Common myeloid progenitor, CD34-positive (primary cell): ENCODE measurements around the gene USP22.

Experiments used
- CTCF ChIA-PET: fragments of 350-600 bp; sonication (Branson Sonifier 250); formaldehyde crosslinking; loops from one replicate; lab custom pipeline; 2021; ENCODE audit warnings: antibody characterized with exemption; lab: Charles Lee
- POLR2A ChIA-PET: fragments of 350-600 bp; sonication (Branson Sonifier 250); formaldehyde crosslinking; loops from one replicate; lab custom pipeline; 2021; ENCODE audit warnings: antibody characterized with exemption; lab: Charles Lee
- DNase-seq, 3 donors: peaks; one replicate each; pipeline versions ENCODE4 v3.0.0 to v3.0.0-alpha.2; 2013
- H3K27ac ChIP-seq, 2 experiments: 1 replicate in 1 of 2; 2 replicates in 1 of 2; pipeline ENCODE4 v1.7.0; 2013; ENCODE audit warnings: inconsistent platforms in 2 of 2, low read length in 2 of 2, mild to moderate bottlenecking in 2 of 2, low read depth in 1 of 2, moderate library complexity in 1 of 2; ENCODE audit not compliant: severe bottlenecking in 2 of 2, insufficient read depth in 1 of 2, poor library complexity in 1 of 2
- H3K27me3 ChIP-seq, 5 experiments: replicated peaks in 2 of 5; 1 replicate in 3 of 5; 2 replicates in 2 of 5; pipeline versions ENCODE4 v1.6.1 to v1.7.0; 2013; ENCODE audit warnings: low read length in 4 of 5, mild to moderate bottlenecking in 2 of 5, moderate library complexity in 2 of 5, inconsistent platforms in 1 of 5; ENCODE audit not compliant: insufficient read depth in 5 of 5, control insufficient read depth in 4 of 5
- H3K36me3 ChIP-seq, 4 experiments: 1 replicate in 2 of 4; 2 replicates in 2 of 4; pipeline versions ENCODE4 v1.6.1 to v1.7.0; 2013; ENCODE audit warnings: low read length in 3 of 4, control low read depth in 1 of 4, mild to moderate bottlenecking in 1 of 4; ENCODE audit not compliant: control insufficient read depth in 4 of 4, insufficient read depth in 4 of 4
- H3K4me1 ChIP-seq, 4 experiments: 1 replicate in 3 of 4; 2 replicates in 1 of 4; pipeline versions ENCODE4 v1.6.1 to v1.7.1; 2013; ENCODE audit warnings: low read length in 3 of 4, mild to moderate bottlenecking in 3 of 4, control low read depth in 1 of 4, inconsistent platforms in 1 of 4, moderate library complexity in 1 of 4; ENCODE audit not compliant: control insufficient read depth in 4 of 4, insufficient read depth in 4 of 4; ENCODE audit errors: control extremely low read depth in 1 of 4
- H3K4me3 ChIP-seq, 7 experiments: 1 replicate in 4 of 7; 2 replicates in 3 of 7; pipeline versions ENCODE4 v1.5.1 to v1.7.0; 2013; ENCODE audit warnings: mild to moderate bottlenecking in 7 of 7, low read length in 6 of 7, moderate library complexity in 6 of 7, inconsistent platforms in 2 of 7, low read depth in 2 of 7, control low read depth in 1 of 7; ENCODE audit not compliant: insufficient read depth in 4 of 7, control insufficient read depth in 1 of 7; ENCODE audit errors: extremely low read depth in 1 of 7
- H3K9me3 ChIP-seq, 5 experiments: 1 replicate in 4 of 5; 2 replicates in 1 of 5; pipeline versions ENCODE4 v1.6.1 to v1.7.1; 2013; ENCODE audit warnings: low read length in 4 of 5, mild to moderate bottlenecking in 2 of 5, inconsistent platforms in 1 of 5, low read depth in 1 of 5, moderate library complexity in 1 of 5; ENCODE audit not compliant: control insufficient read depth in 4 of 5, insufficient read depth in 2 of 5; ENCODE audit errors: control extremely low read depth in 1 of 5
- WGBS: methylation state at CpG from one replicate; pipeline ENCODE4 v1.1.5; 2013; ENCODE audit not compliant: insufficient coverage; 5-methylcytosine and 5-hydroxymethylcytosine counted together

USP22 gene

DNA sequence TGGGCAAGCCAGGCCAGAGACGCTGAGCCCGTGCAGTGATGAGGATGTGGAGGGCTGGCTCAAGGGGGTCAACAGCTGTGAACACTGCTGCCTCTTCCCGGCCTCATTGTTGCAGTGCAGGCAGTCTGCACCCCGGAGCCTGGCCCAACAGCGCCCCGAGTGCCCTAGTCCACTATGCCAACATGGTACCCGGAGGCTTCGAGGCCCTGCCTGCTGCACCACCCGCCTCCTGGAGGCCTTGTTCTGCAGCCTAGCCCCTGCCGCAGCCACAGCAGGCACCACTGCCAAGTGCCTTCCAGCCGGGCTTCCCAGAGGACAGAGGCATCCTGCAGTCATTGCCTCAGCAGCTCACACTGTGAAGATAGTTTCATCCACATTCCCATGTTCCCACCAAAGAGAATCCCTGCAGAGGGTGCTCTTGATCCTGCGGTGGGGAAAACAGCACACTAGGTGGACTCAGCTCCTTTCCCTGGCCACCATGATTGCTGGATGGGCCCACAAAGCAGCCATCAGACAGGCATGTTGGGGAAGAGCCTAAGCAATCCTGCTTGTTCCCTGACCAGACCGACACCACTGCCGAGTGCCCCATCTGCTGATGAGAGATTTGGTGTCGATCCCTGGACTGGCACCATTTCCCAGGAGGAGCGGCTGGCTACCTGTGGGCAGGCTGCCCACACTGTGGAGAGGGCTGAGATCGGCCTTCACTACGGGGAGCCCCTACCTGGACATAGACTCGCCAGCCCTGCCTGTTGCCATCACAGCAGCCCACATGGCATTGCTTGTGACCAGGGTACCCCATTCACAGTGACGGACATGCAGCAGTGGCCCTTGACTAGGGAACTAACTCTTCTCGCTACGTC is 44.9 kb downstream of the USP22 start:
- POLR2A ChIA-PET: no interaction called here
- WGBS: 96% methylated on average over 13 of the region's 22 CpGs
- Histone ChIP-seq H3K4me3 (no peak overlapping the region), H3K27me3 (no peaks in the 10 kb centered on the region), H3K9me3 (no peaks in the 10 kb centered on the region), H3K36me3 (peaks cover 0 to 43% (median 28%) of the 10 kb centered on the region in 4 experiments), H3K4me1 (no peaks in the 10 kb centered on the region), H3K27ac (no peak overlapping the region)
- CTCF ChIA-PET: interaction anchor here (0.7 kb wide), 1 partner anchor 13 kb away, joined by 3 read pairs; no protein-coding TSS in a partner anchor
- DNase-seq: no peak

DNA sequence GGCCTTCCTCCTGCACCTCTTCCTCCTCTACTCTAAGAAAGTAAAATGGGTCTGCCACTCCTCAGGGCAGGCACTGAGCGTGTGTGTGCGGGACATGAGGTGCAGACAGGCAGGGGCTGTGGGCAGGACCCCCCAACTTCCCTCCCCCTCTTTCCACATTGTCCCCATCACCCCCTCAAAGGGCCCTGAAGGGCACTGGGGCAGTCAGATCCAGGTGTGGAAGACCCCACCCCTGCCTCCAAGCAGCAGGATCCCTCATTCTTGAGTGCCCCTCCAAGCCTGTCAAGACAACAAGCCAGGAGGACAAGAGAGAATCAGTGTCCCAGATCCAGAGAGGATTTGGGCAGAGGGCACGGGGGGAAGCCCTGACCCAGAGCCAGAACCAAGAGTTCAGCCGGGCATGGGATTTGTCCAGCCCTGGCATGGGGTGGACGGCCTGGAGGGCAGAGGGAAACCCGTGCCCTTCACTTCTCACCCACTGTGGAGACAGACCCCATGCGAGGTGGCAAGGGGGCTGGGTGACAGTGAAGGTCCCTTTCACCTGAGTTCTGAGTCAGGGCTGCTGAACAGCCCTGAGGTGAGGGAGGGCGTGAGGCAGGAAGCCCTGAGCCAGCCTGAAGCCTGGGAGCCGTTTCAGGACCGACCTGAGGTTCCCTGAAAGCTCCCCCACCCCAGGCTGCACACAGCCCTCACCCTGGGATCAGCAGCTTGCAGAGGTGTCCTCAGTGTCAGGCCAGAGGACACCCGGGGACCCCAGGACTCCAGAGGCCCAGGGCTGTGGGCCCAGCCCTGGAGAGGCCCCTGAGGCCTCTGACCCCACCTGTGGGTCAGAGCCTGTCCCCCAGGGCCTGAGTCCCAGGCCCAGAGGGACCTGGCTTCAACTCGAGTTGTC is 45.8 kb downstream of the USP22 start:
- POLR2A ChIA-PET: no interaction called here

DNA sequence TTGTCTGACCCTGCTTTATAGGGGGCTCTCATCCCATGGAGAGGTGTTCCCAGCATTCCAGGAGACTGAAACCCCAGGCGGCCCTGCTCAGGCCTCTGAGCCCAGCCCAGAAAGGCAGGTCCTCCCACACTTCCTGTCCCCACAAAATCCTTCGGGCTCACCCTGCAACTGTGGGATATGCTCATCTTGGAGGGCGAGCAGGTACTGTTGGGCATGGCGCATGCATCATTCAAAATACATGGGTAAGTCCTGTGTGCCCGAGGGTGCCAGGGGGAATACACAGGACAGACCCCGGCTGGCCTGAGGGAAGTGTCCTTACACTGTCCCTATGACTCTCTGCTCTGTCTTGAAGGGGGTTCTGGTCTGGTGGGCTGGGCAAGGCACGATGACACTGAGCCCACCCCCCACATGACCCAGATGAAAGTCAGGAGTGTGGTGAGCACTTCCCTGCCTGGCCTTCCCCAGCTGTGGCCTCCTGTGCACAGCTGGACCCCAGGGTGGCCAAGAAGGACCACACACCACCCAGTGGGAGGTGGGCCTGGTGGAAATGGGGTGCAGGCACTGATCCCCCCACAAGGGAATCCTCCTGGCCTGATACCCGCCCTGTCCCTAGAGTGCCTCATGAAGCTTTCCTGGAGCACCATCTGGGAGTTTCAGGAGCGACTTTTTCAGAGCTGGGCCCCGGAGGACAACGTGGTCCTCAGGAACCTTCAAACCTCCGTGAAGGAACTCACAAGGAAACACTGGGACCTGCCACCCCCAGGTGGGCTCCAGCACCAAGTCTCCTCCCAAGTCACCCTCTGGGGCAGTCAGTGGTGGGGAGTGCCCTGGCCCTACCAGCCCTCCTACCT is 46.7 kb downstream of the USP22 start:
- Histone ChIP-seq H3K27ac (no peak overlapping the region), H3K4me3 (no peak overlapping the region), H3K27me3 (no peaks in the 10 kb centered on the region), H3K4me1 (no peaks in the 10 kb centered on the region), H3K36me3 (peaks cover 0 to 26% (median 15%) of the 10 kb centered on the region in 4 experiments), H3K9me3 (no peaks in the 10 kb centered on the region)
- 88% methylated on average over 11 of the region's 12 CpGs for WGBS
- ChIA-PET CTCF (interaction anchor here (1.2 to 1.4 kb wide), 2 partner anchors 9 to 28 kb away, joined by 3 to 5 read pairs; no protein-coding TSS in a partner anchor), POLR2A (no interaction called here)
- DNase-seq: no peak

More for the DNA sequence above, 45.8 kb downstream of the USP22 start:
- peaks cover 0 to 34% (median 20%) of the 10 kb centered on the region in 4 experiments for H3K36me3 ChIP-seq
- H3K9me3 ChIP-seq: no peaks in the 10 kb centered on the region
- WGBS: 90% methylated on average over 10 of the region's 12 CpGs
- no peaks in the 10 kb centered on the region for H3K4me1 ChIP-seq
- H3K27ac ChIP-seq: no peak overlapping the region
- DNase-seq: no peak
- H3K4me3 ChIP-seq: no peak overlapping the region
- CTCF ChIA-PET: interaction anchor here (1.4 kb wide), 1 partner anchor 8 kb away, joined by 5 read pairs; no protein-coding TSS in a partner anchor
- H3K27me3 ChIP-seq: no peaks in the 10 kb centered on the region

DNA sequence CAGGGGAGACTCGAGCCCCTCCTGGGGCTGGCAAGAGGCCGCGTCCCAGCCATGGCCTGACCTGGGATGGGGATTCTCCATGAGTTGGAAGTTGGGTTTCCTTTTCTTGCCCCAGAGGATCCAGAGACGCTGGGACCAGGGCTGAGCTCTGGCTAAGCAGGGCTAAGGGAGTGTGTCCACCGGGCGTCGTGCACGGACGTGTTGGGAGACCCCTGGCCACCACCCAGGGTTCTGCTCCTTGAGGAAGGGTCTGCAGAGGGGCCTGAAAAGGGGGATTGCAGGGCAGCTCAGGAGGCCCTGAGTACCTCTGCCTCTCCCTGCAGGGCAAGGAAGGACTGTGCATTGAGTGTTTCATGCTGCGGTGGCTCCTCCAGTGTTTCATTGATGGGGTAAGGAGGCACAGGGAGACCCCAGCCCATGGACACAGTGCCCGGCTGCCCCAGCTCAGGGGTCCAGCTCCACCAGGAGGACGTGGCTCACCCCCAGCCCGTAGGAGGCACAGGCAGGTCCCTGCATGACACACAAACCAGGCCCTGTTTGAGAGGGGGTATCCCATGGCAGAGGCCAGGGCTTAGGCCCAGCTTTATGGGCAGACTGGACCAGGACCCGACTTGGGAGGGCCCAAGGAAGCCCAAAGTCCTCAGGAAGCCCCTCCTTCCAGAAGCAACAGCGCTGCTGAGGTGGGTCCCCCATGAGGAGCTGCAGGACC is 47.5 kb downstream of the USP22 start:
- Histone ChIP-seq H3K4me1 (no peaks in the 10 kb centered on the region), H3K27me3 (no peaks in the 10 kb centered on the region), H3K36me3 (peaks cover 0 to 20% (median 10%) of the 10 kb centered on the region in 4 experiments), H3K4me3 (no peak overlapping the region), H3K27ac (no peak overlapping the region), H3K9me3 (no peaks in the 10 kb centered on the region)
- no peak for DNase-seq
- 87% methylated on average over 9 of the region's 15 CpGs for WGBS
- ChIA-PET CTCF (interaction anchor here (1.2 to 2.9 kb wide), 4 partner anchors 7 to 29 kb away, joined by 3 to 10 read pairs (median 4); no protein-coding TSS in a partner anchor), POLR2A (no interaction called here)

DNA sequence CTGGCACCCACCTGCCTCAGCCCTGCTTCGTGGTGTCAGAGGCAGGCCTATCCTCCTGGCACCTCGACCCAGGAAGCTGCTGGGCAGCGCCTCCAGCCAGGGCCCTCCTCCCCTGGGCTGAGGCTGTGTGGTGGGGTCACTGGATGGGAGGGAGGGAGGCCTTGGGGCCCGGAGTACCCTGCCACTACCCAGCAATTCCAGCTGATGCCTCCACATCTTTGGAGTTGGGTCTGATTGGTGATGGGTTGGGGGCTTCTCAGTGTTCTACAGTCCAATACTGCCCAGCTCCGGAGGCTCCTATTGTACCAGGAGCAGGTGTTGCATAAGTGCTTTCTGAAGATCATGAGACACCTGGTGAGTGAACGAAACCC is 48.0 kb downstream of the USP22 start:
- no peaks in the 10 kb centered on the region for H3K4me1 ChIP-seq
- no peak for DNase-seq
- POLR2A ChIA-PET: no interaction called here
- H3K27me3 ChIP-seq: no peaks in the 10 kb centered on the region
- CTCF ChIA-PET: interaction anchor here (1.4 to 2.9 kb wide), 2 partner anchors 8 to 20 kb away, joined by 3 to 10 read pairs; no protein-coding TSS in a partner anchor
- H3K27ac ChIP-seq: no peak overlapping the region
- no peaks in the 10 kb centered on the region for H3K9me3 ChIP-seq
- 100% methylated on average over 4 of the region's 6 CpGs for WGBS
- H3K36me3 ChIP-seq: peaks cover 0 to 15% (median 5%) of the 10 kb centered on the region in 4 experiments
- no peak overlapping the region for H3K4me3 ChIP-seq
